HepG2 (cell line): ENCODE measurements around the gene SRF. TPM values are rescaled to one million over a fixed set of nuclear protein-coding genes. Genes with fewer than 3 reads are reported as not detected.

Source experiments
- CREM ChIP-seq, 2 experiments: sonication (generic) in 1 of 2; formaldehyde crosslinking in 1 of 2; IDR thresholded peaks; 2 replicates each; pipeline versions ENCODE4 v1.4.0 to v1.6.1; 2016 to 2020; ENCODE audit warnings: antibody characterized with exemption in 1 of 2, mild to moderate bottlenecking in 1 of 2, missing genetic modification reagents in 1 of 2
- ERF ChIP-seq: IDR thresholded peaks from 2 replicates; pipeline ENCODE4 v1.6.1; 2018; ENCODE audit warnings: missing biosample characterization, missing genetic modification reagents
- GMEB1 ChIP-seq: sonication (generic); formaldehyde crosslinking; IDR thresholded peaks from 2 replicates; pipeline ENCODE4 v1.5.1; 2020; ENCODE audit warnings: missing genetic modification reagents, mild to moderate bottlenecking, borderline replicate concordance
- HMGA1 ChIP-seq: sonication (generic); formaldehyde crosslinking; conservative IDR thresholded peaks from 2 replicates; pipeline ENCODE4 v1.4.0; 2020; ENCODE audit warnings: missing genetic modification reagents
- IRF9 ChIP-seq: sonication (generic); formaldehyde crosslinking; IDR thresholded peaks from 2 replicates; pipeline ENCODE4 v1.8.0; 2022; ENCODE audit warnings: missing genetic modification reagents, mild to moderate bottlenecking, borderline replicate concordance
- NR3C1 ChIP-seq: sonication (generic); formaldehyde crosslinking; IDR thresholded peaks from 2 replicates; pipeline ENCODE4 v1.4.0; 2020; ENCODE audit warnings: missing genetic modification reagents
- YEATS2 ChIP-seq: sonication (generic); formaldehyde crosslinking; IDR thresholded peaks from 2 replicates; pipeline ENCODE4 v1.4.0; 2020; ENCODE audit warnings: missing genetic modification reagents, borderline replicate concordance
- ZNF234 ChIP-seq: sonication (generic); formaldehyde crosslinking; conservative IDR thresholded peaks from 2 replicates; pipeline ENCODE4 v1.5.1; 2020; ENCODE audit warnings: mild to moderate bottlenecking, missing genetic modification reagents
- ZNF318 ChIP-seq: sonication (generic); formaldehyde crosslinking; IDR thresholded peaks from 2 replicates; pipeline ENCODE4 v1.4.0; 2020; ENCODE audit warnings: mild to moderate bottlenecking, missing genetic modification reagents
- ZNF564 ChIP-seq: sonication (generic); formaldehyde crosslinking; IDR thresholded peaks from 2 replicates; pipeline ENCODE4 v1.8.1; 2023; ENCODE audit warnings: mild to moderate bottlenecking, missing genetic modification reagents
- ZNF605 ChIP-seq: sonication (generic); formaldehyde crosslinking; IDR thresholded peaks from 2 replicates; pipeline ENCODE4 v1.8.0; 2022; ENCODE audit warnings: mild to moderate bottlenecking, missing genetic modification reagents
- ZNF704 ChIP-seq: sonication (generic); formaldehyde crosslinking; IDR thresholded peaks from 2 replicates; pipeline ENCODE4 v1.8.1; 2023; ENCODE audit warnings: mild to moderate bottlenecking, inconsistent platforms, moderate library complexity, missing genetic modification reagents, borderline replicate concordance
- ZNF883 ChIP-seq: sonication (generic); formaldehyde crosslinking; IDR thresholded peaks from 2 replicates; pipeline ENCODE4 v1.5.1; 2020; ENCODE audit warnings: mild to moderate bottlenecking, missing genetic modification reagents; ENCODE audit errors: not compliant biosample characterization
- polyA plus RNA-seq, 8 experiments: library from polyadenylated mRNA; depleted of rRNA in 3 of 8; stranded (reverse) in 7 of 8; unstranded in 1 of 8; fragments of >200 nt; fragmentation: Illumina TruSeq in 4 of 8; extraction: Trizol in 4 of 8; gene quantifications; 2 replicates each; pipeline versions ENCODE4 v1.2.1 to v1.2.3, GENCODE V29; 2011 to 2016; ENCODE audit warnings: low read depth in 4 of 8, missing spikeins in 1 of 8, mixed read lengths in 1 of 8; ENCODE audit not compliant: insufficient read depth in 1 of 8
- total RNA-seq, 5 experiments: library from RNA; depleted of rRNA; stranded (reverse); fragments of >200 nt; fragmentation: Illumina TruSeq; extraction: Trizol; gene quantifications; 2 replicates each; pipeline ENCODE4 v1.2.3, GENCODE V29; 2016; ENCODE audit warnings: low read depth in 1 of 5
- TF ChIP-seq, protein P1 (sequence below): sonication (generic); formaldehyde crosslinking; IDR thresholded peaks from 2 replicates; pipeline ENCODE4 v1.5.0; 2020; ENCODE audit warnings: missing genetic modification reagents, mild to moderate bottlenecking, borderline replicate concordance

The SRF gene
- total and polyA plus RNA-seq, 2 of the 13 experiments (the other 11 are each of a cell fraction or from before 2014, with no cell fraction given): 25.5 to 44.1 TPM

DNA sequence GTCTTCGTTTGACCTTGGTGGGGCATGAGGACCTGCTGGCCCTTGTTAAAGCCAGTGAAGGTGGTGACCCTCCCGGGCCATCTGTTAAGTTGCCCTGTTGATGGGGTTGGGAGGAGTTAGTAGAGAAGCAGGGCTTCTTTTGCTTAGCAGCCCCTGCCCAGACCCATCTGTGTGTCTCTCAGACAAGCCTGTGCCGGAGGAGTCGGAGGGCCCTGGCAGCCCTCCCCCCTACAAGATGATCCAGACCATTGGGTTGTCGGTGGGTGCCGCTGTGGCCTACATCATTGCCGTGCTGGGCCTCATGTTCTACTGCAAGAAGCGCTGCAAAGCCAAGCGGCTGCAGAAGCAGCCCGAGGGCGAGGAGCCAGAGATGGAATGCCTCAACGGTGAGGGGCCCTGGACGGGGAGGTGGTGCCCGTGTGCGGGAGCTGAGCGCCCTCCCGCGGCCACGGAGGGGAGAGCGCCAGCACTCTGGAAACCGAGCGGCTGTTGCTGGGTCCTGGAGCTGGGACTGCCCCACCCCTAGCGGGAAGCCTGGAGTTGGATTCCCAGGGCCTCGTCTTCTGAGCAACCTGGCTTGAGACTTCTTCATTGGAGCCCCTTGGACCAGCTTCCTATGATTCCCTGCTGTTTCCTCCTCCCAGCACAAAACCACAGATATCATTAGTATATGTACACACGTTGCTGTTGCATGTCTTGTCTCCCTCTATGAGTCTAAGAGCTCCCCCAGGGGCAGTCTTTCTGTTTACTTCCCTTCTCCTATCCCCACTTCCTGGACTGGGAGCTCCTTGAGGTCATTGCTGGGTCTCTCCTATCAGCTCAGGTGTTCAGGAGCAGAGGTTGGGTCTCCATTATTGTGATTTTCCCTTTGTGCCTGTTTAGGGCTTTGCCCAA is 27.6 kb upstream of the SRF start (continued):
- TF ChIP-seq NR3C1 (CRISPR knock-in tag): no peak
- TF ChIP-seq HMGA1 (CRISPR knock-in tag): no peak
- TF ChIP-seq ZNF564 (CRISPR knock-in tag): 0 out of 2 replicates have a peak, but pooled peaks have one; percentile 85
- no peak for TF ChIP-seq YEATS2 (CRISPR knock-in tag)
- TF ChIP-seq, protein P1, sequence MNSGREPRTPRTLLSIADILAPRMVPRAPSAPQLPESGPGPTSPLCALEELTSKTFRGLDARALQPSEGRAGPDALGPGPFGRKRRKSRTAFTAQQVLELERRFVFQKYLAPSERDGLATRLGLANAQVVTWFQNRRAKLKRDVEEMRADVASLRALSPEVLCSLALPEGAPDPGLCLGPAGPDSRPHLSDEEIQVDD (CRISPR knock-in tag): no peak
- TF ChIP-seq ZNF704 (CRISPR knock-in tag): 0 out of 2 replicates have a peak, but pooled peaks have one; percentile 62
- TF ChIP-seq ZNF234 (CRISPR knock-in tag): no peak
- peak; percentile 85 for TF ChIP-seq IRF9 (CRISPR knock-in tag)
- TF ChIP-seq CREM (IDR thresholded peaks at IDR 0.05): no peak
- no peak for TF ChIP-seq CREM (CRISPR knock-in tag; IDR thresholded peaks at IDR 0.05)
- TF ChIP-seq ZNF605 (CRISPR knock-in tag): peak; percentile 39; the same call in 1 of the 2 replicates
- peak; percentile 88 for TF ChIP-seq ERF (CRISPR knock-in tag)
- TF ChIP-seq ZNF318 (CRISPR knock-in tag): no peak
- peak; percentile 54; the same call in 1 of the 2 replicates for TF ChIP-seq GMEB1 (CRISPR knock-in tag)
- TF ChIP-seq ZNF883 (CRISPR knock-in tag): no peak
